ENCODE measurements around the gene MYBPH. TPM values are rescaled to one million over a fixed set of nuclear protein-coding genes. Genes with fewer than 3 reads are reported as not detected.

MYBPH gene
- total and polyA plus RNA-seq, 2 donors (not counting 1 experiment from before 2014, with no cell fraction given) = not detected

- Histone ChIP-seq H3K9me3 (ENCODE audit: control extremely low read depth in 1 of 3, control insufficient read depth in 2 of 3, insufficient read depth in 1 of 3, low read length in 2 of 3) (no peaks in the 10 kb centered on the region), H3K4me2 (replicated peaks; ENCODE audit: low read depth, low read length, poor library complexity, severe bottlenecking) (no peak overlapping the region), H3K9ac (ENCODE audit: low read length) (no peak overlapping the region), H3K27me3 (replicated peaks in 1 of 4; ENCODE audit: control extremely low read depth in 1 of 4, control insufficient read depth in 3 of 4, insufficient read depth in 4 of 4, low read length in 3 of 4) (peaks cover 0 to 7% (median 1%) of the 10 kb centered on the region in 4 experiments), H3K4me1 (ENCODE audit: control insufficient read depth in 2 of 2, insufficient read depth in 2 of 2, low read length in 2 of 2) (peaks cover 7 to 8% of the 10 kb centered on the region in 2 donors), H4K20me1 (ENCODE audit: control insufficient read depth, insufficient read depth, low read length, poor library complexity, severe bottlenecking) (no peaks in the 10 kb centered on the region), H2AFZ (ENCODE audit: insufficient read depth, low read depth, low read length, poor library complexity, severe bottlenecking) (no peak overlapping the region), H3K4me3 (ENCODE audit: control extremely low read depth in 1 of 5, extremely low read depth in 1 of 5, insufficient read depth in 1 of 5, low read depth in 2 of 5, low read length in 4 of 5) (no peak overlapping the region), H3K27ac (ENCODE audit: low read length in 2 of 2) (no peak overlapping the region), H3K79me2 (ENCODE audit: control insufficient read depth, insufficient read depth, low read length) (no peaks in the 10 kb centered on the region), H3K36me3 (replicated peaks in 1 of 2; ENCODE audit: control extremely low read depth in 1 of 2, control insufficient read depth in 1 of 2, extremely low read depth in 1 of 2, insufficient read depth in 2 of 2, low read length in 1 of 2) (no peaks in the 10 kb centered on the region)
- no peak overlapping the region for H3K27ac Mint-ChIP-seq
- POLR2A ChIA-PET = no interaction called here
- peaks cover 21% of the 10 kb centered on the region for H3K27me3 Mint-ChIP-seq
- CTCF ChIA-PET = no interaction called here
- ATAC-seq (ENCODE audit: low read depth) (no peak), DNase-seq (no peak)
- WGBS (ENCODE audit: insufficient coverage) = 97% methylated on average over 3 of the region's 4 CpGs
- no peaks in the 10 kb centered on the region for H3K9me3 Mint-ChIP-seq (ENCODE audit: insufficient read depth)
- intact Hi-C loops (cut with micrococcal nuclease) = no loop called here
- TF ChIP-seq, protein P1, sequence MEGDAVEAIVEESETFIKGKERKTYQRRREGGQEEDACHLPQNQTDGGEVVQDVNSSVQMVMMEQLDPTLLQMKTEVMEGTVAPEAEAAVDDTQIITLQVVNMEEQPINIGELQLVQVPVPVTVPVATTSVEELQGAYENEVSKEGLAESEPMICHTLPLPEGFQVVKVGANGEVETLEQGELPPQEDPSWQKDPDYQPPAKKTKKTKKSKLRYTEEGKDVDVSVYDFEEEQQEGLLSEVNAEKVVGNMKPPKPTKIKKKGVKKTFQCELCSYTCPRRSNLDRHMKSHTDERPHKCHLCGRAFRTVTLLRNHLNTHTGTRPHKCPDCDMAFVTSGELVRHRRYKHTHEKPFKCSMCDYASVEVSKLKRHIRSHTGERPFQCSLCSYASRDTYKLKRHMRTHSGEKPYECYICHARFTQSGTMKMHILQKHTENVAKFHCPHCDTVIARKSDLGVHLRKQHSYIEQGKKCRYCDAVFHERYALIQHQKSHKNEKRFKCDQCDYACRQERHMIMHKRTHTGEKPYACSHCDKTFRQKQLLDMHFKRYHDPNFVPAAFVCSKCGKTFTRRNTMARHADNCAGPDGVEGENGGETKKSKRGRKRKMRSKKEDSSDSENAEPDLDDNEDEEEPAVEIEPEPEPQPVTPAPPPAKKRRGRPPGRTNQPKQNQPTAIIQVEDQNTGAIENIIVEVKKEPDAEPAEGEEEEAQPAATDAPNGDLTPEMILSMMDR (IDR thresholded peaks at IDR 0.05) = no peak
- TF ChIP-seq EZH2 (IDR thresholded peaks at IDR 0.05; ENCODE audit: borderline replicate concordance, insufficient read depth, low read depth, low read length, poor library complexity, severe bottlenecking) = no peak
- peaks cover 10% of the 10 kb centered on the region for H3K4me1 Mint-ChIP-seq
- no peak overlapping the region for H3K4me3 Mint-ChIP-seq
Observed at GRCh38 chr1:203137324-203137723, 38.3 kb downstream of the MYBPH start.

DNA sequence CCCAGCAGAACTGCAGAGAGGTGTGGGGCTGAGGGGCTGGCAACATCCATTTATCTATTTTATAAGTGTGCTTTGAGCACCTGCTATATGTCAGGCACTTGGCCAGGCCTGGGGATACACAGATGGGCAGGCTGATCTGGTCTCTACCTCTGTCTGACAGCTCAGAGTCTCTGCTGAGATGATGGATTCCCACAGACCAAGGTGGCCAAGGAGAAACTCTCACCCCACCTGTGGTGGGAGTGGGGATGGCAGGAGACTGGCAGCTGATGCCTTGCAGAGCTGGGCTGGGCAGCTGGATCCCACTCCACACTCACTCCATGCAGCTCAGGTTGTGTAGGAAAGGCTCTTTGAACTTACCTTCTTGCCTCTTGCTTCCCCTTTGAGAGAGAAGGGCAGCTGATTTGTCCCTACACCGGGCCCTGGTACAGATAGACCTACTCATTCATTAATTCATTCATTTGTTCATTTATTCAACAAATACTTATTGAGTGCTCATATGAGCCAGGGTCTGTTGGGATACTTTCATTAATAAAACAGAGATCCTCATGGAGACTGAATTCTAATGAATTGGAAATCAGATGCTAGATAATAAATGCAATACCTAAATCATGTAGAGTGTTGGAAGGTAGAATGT lies 39.1 kb downstream of the MYBPH start:
- no peak overlapping the region for H3K4me2 ChIP-seq (replicated peaks; ENCODE audit: low read depth, low read length, poor library complexity, severe bottlenecking)
- no peak for TF ChIP-seq EZH2 (IDR thresholded peaks at IDR 0.05; ENCODE audit: borderline replicate concordance, insufficient read depth, low read depth, low read length, poor library complexity, severe bottlenecking)
- TF ChIP-seq, protein P1 (IDR thresholded peaks at IDR 0.05) = no peak
- H3K9me3 ChIP-seq (ENCODE audit: control extremely low read depth in 1 of 3, control insufficient read depth in 2 of 3, insufficient read depth in 1 of 3, low read length in 2 of 3) = no peaks in the 10 kb centered on the region
- H3K36me3 ChIP-seq (replicated peaks in 1 of 2; ENCODE audit: control extremely low read depth in 1 of 2, control insufficient read depth in 1 of 2, extremely low read depth in 1 of 2, insufficient read depth in 2 of 2, low read length in 1 of 2) = no peaks in the 10 kb centered on the region
- peaks cover 10% of the 10 kb centered on the region for H3K4me1 Mint-ChIP-seq
- intact Hi-C loops (cut with micrococcal nuclease) = no loop called here
- DNase-seq (no peak), ATAC-seq (ENCODE audit: low read depth) (no peak)
- H3K27me3 ChIP-seq (replicated peaks in 1 of 4; ENCODE audit: control extremely low read depth in 1 of 4, control insufficient read depth in 3 of 4, insufficient read depth in 4 of 4, low read length in 3 of 4) = peaks cover 0 to 5% (median under 1%) of the 10 kb centered on the region in 4 experiments
- no peak overlapping the region for H3K27ac Mint-ChIP-seq
- no peak overlapping the region for H2AFZ ChIP-seq (ENCODE audit: insufficient read depth, low read depth, low read length, poor library complexity, severe bottlenecking)
- H3K79me2 ChIP-seq (ENCODE audit: control insufficient read depth, insufficient read depth, low read length) = no peaks in the 10 kb centered on the region
- peaks cover 16% of the 10 kb centered on the region for H3K27me3 Mint-ChIP-seq
- ChIA-PET CTCF (no interaction called here), POLR2A (no interaction called here)
- H3K4me3 Mint-ChIP-seq = no peak overlapping the region
- no peaks in the 10 kb centered on the region for H3K9me3 Mint-ChIP-seq (ENCODE audit: insufficient read depth)
- H3K4me1 ChIP-seq (ENCODE audit: control insufficient read depth in 2 of 2, insufficient read depth in 2 of 2, low read length in 2 of 2) = peaks cover 7 to 8% of the 10 kb centered on the region in 2 donors
- no peak overlapping the region for H3K9ac ChIP-seq (ENCODE audit: low read length)
- H4K20me1 ChIP-seq (ENCODE audit: control insufficient read depth, insufficient read depth, low read length, poor library complexity, severe bottlenecking) = no peaks in the 10 kb centered on the region
- no CpG with 5 or more reads among the region's 1 CpG for WGBS (ENCODE audit: insufficient coverage)
- H3K27ac ChIP-seq (ENCODE audit: low read length in 2 of 2) = no peak overlapping the region
- no peak overlapping the region for H3K4me3 ChIP-seq (ENCODE audit: control extremely low read depth in 1 of 5, extremely low read depth in 1 of 5, insufficient read depth in 1 of 5, low read depth in 2 of 5, low read length in 4 of 5)

All from B cell (primary cell).